HFF-Myc (cell line): ENCODE results near the gene ENTPD1.

ENCODE experiments used
- DNase-seq: peaks from one replicate; pipeline ENCODE4 v3.0.0-alpha.2; 2011; ENCODE audit warnings: low read depth; ENCODE audit errors: extremely low read depth
- H3K4me3 ChIP-seq: replicated peaks from 2 replicates; pipeline ENCODE4 v1.5.1; 2011; ENCODE audit warnings: low read depth, mild to moderate bottlenecking, control low read depth, low read length
- CTCF ChIP-seq: IDR thresholded peaks from 2 replicates; pipeline ENCODE4 v1.5.1; 2012; ENCODE audit warnings: mild to moderate bottlenecking, low read depth, low read length, control low read depth; ENCODE audit errors: missing control alignments

ENTPD1 gene

GRCh38 chr10:95742485-95742884, 13.5 kb upstream of the ENTPD1 start:
- no peak overlapping the region for H3K4me3 ChIP-seq
- DNase-seq = no peak
- TF ChIP-seq CTCF = no peak

- DNase-seq = no peak
- no peak overlapping the region for H3K4me3 ChIP-seq
- no peak for TF ChIP-seq CTCF
These were observed 12.9 kb upstream of the ENTPD1 start for GRCh38 chr10:95742962-95743535.

GRCh38 chr10:95745501-95745900, 10.5 kb upstream of the ENTPD1 start:
- no peak for TF ChIP-seq CTCF
- no peak overlapping the region for H3K4me3 ChIP-seq
- DNase-seq = no peak

GRCh38 chr10:95748349-95748748, 7.6 kb upstream of the ENTPD1 start:
- H3K4me3 ChIP-seq = no peak overlapping the region
- TF ChIP-seq CTCF = no peak
- no peak for DNase-seq

GRCh38 chr10:95755511-95756004, 405 bp upstream of the ENTPD1 start:
- DNase-seq = no peak
- H3K4me3 ChIP-seq = no peak overlapping the region
- TF ChIP-seq CTCF = no peak

- no peak for DNase-seq
- no peak overlapping the region for H3K4me3 ChIP-seq
- no peak for TF ChIP-seq CTCF
These were observed 1.1 kb downstream of the ENTPD1 start for GRCh38 chr10:95756809-95757684.
